ENCODE results near the gene JMJD6. TPM values are rescaled to one million over a fixed set of nuclear protein-coding genes. Genes with fewer than 3 reads are reported as not detected.

Gene JMJD6
- total RNA-seq, 2 experiments from 2014 or later, result 60.6 to 72.8 TPM

GRCh38 chr17:76672270-76672851 lies 54.0 kb downstream of the JMJD6 start:
- Mint-ChIP-seq H3K27ac (peak overlapping the region; percentile 88), H3K9me3 (ENCODE audit: low read depth) (no peaks in the 10 kb centered on the region)
- no peak for DNase-seq

GRCh38 chr17:76671912-76672262 lies 54.5 kb downstream of the JMJD6 start:
- H3K36me3 Mint-ChIP-seq, result peaks cover 2% of the 10 kb centered on the region
- H3K27ac Mint-ChIP-seq, result peak overlapping the region; percentile 88
- ATAC-seq (peak; percentile 1), DNase-seq (no peak)
- no peaks in the 10 kb centered on the region for H3K9me3 Mint-ChIP-seq (ENCODE audit: low read depth)
- CTCF ChIA-PET, result interaction anchor here (1.0 to 3.0 kb wide), 11 partner anchors 10 to 286 kb away, joined by 3 to 17 read pairs (median 6); no protein-coding TSS in a partner anchor
- peaks cover 26% of the 10 kb centered on the region for H3K4me1 Mint-ChIP-seq
- H3K27me3 Mint-ChIP-seq, result peaks cover 6% of the 10 kb centered on the region
- H3K4me3 Mint-ChIP-seq, result peak overlapping the region; percentile 90

More at GRCh38 chr17:76672270-76672851, 54.0 kb downstream of the JMJD6 start:
- Mint-ChIP-seq H3K27me3 (peaks cover 3% of the 10 kb centered on the region), H3K4me1 (peaks cover 26% of the 10 kb centered on the region), H3K4me3 (peak overlapping the region; percentile 90), H3K36me3 (peaks cover 2% of the 10 kb centered on the region)
- ATAC-seq, result no peak
- CTCF ChIA-PET, result interaction anchor here (1.0 to 3.0 kb wide), 11 partner anchors 9 to 287 kb away, joined by 3 to 17 read pairs (median 6); no protein-coding TSS in a partner anchor

DNA sequence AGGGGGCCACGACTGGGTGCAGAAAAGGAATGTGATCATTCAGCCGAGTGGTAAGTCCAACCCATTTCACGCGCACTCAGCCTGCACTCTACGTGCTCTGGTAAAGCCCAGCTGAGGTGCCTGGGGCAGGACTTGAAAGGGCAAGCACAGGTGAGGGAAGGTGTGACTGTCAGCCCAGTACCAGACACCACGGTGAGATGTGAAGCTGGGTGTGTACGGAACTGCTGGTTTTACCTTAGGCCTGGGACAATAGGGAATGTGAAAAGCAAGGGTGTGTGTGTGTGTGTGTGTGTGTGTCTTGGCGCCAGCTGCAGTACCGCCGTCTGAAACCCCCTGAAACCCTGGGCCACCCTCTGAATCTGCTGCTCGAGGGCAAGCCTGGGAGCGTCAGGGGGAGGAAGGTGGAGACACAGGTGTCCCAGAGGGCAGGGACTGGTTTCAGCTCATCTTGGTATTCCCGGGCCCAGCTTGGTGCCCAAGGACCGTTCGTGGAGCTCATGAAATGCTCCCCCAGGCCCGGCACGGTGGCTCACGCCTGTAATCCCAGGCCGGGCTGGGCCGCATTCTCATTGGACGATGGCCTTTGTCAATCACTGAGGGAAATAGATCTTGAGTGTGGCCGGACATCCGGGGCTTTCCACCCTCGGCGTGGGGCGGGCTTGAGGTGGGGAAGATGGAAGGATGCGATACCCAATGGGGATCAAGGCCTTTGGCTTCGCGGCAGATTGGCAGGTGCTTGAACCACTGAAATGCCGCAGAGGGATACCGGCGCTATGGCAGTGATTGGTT lies 55.1 kb downstream of the JMJD6 start:
- peaks cover 26% of the 10 kb centered on the region for H3K4me1 Mint-ChIP-seq
- H3K27ac Mint-ChIP-seq, result peak overlapping the region; percentile 88
- peaks cover 2% of the 10 kb centered on the region for H3K36me3 Mint-ChIP-seq
- CTCF ChIA-PET, result interaction anchor here (1.0 to 3.0 kb wide), 11 partner anchors 10 to 286 kb away, joined by 3 to 17 read pairs (median 6); no protein-coding TSS in a partner anchor
- DNase-seq (peak; percentile 100), ATAC-seq (peak; percentile 99)
- peaks cover 6% of the 10 kb centered on the region for H3K27me3 Mint-ChIP-seq
- H3K4me3 Mint-ChIP-seq, result peak overlapping the region; percentile 90
- H3K9me3 Mint-ChIP-seq (ENCODE audit: low read depth), result no peaks in the 10 kb centered on the region

- H3K27ac Mint-ChIP-seq, result peak overlapping the region; percentile 88
- H3K27me3 Mint-ChIP-seq, result peaks cover 7% of the 10 kb centered on the region
- H3K4me1 Mint-ChIP-seq, result peaks cover 26% of the 10 kb centered on the region
- no peaks in the 10 kb centered on the region for H3K9me3 Mint-ChIP-seq (ENCODE audit: low read depth)
- ATAC-seq (no peak), DNase-seq (no peak)
- peaks cover 2% of the 10 kb centered on the region for H3K36me3 Mint-ChIP-seq
- peak overlapping the region; percentile 90 for H3K4me3 Mint-ChIP-seq
- CTCF ChIA-PET, result interaction anchor here (1.3 to 3.0 kb wide), 10 partner anchors 10 to 285 kb away, joined by 4 to 17 read pairs (median 6); no protein-coding TSS in a partner anchor
Measured at GRCh38 chr17:76670718-76671122, 55.7 kb downstream of the JMJD6 start.

- Mint-ChIP-seq H3K4me1 (peaks cover 26% of the 10 kb centered on the region), H3K27ac (peak overlapping the region; percentile 88), H3K36me3 (peaks cover 2% of the 10 kb centered on the region), H3K9me3 (ENCODE audit: low read depth) (no peaks in the 10 kb centered on the region), H3K4me3 (no peak overlapping the region), H3K27me3 (peaks cover 8% of the 10 kb centered on the region)
- DNase-seq (no peak), ATAC-seq (no peak)
- CTCF ChIA-PET, result interaction anchor here (0.6 to 2.3 kb wide), 4 partner anchors 43 to 284 kb away, joined by 3 to 14 read pairs (median 7); no protein-coding TSS in a partner anchor
Measured at GRCh38 chr17:76670020-76670717, 56.2 kb downstream of the JMJD6 start.

Small RNA genes within 50 kb of the gene (microRNA-seq; reads per million reads assigned to microRNA genes)
- gene MIR636, result 6.4 reads per million, percentile 18 among the genes with 10 or more reads in this experiment

Other genes with a start within 250 kb of the JMJD6 start
- 10 to 100 TPM; 29.6 to 42.1 TPM for gene RHBDF2, start 225.2 kb downstream of the JMJD6 start, total RNA-seq
- not detected for gene CYGB, start 188.9 kb downstream of the JMJD6 start, total RNA-seq
- gene PRCD, start 186.6 kb downstream of the JMJD6 start, total RNA-seq, result not detected
- not detected for gene ST6GALNAC2, start 140.7 kb downstream of the JMJD6 start, total RNA-seq
- gene ST6GALNAC1, start 82.8 kb downstream of the JMJD6 start, total RNA-seq, result not detected
- gene MXRA7, start 15.6 kb downstream of the JMJD6 start, total RNA-seq, result 10 to 100 TPM; 29.8 to 32.0 TPM
- 10 to 100 TPM; 40.3 to 42.1 TPM for gene METTL23, start 233 bp upstream of the JMJD6 start, total RNA-seq
- 100 to 1,000 TPM; 443 to 471 TPM for gene SRSF2, start 10.7 kb upstream of the JMJD6 start, total RNA-seq
- 10 to 100 TPM; 22.6 to 26.8 TPM for gene MFSD11, start 11.5 kb upstream of the JMJD6 start, total RNA-seq
- gene MGAT5B, start 141.8 kb upstream of the JMJD6 start, total RNA-seq, result under 1 TPM; 0.18 to 0.68 TPM